Fibroblast of the aortic adventitia (primary cell): ENCODE data around the gene PCIF1. TPM values are rescaled to one million over a fixed set of nuclear protein-coding genes. Genes with fewer than 3 reads are reported as not detected.

Experiments
- DNase-seq: peaks from one replicate; pipeline ENCODE4 v3.0.0-alpha.2; 2010; ENCODE audit warnings: low read depth
- H3K4me3 ChIP-seq: 2 replicates; pipeline ENCODE4 v1.5.1; 2011; ENCODE audit warnings: low read depth, mild to moderate bottlenecking, control low read depth, low read length, moderate library complexity
- CTCF ChIP-seq: IDR thresholded peaks from 2 replicates; pipeline ENCODE4 v1.5.1; 2011; ENCODE audit warnings: mild to moderate bottlenecking, low read length, control low read depth, inconsistent platforms; ENCODE audit not compliant: insufficient read depth
- total RNA-seq: library from RNA; depleted of rRNA; stranded (reverse); fragments of >200 nt; gene quantifications from 2 replicates; pipeline ENCODE4 v1.2.3, GENCODE V29; 2012; ENCODE audit warnings: low replicate concordance

Gene PCIF1
- total RNA-seq, 1 donor, result 15.9 TPM

GRCh38 chr20:45911486-45912343, 22.8 kb upstream of the PCIF1 start, which contains the start of gene PLTP:
Gene PLTP, minus strand, starts transcription at chr20:45912155. Its CDS starts 703 bp downstream, at chr20:45911452.
- peak within 1 kb of the TSS; percentile 67 for H3K4me3 ChIP-seq
- peak; percentile 59 for DNase-seq
- no peak for TF ChIP-seq CTCF

GRCh38 chr20:45912344-45912682, 22.2 kb upstream of the PCIF1 start:
- no peak for TF ChIP-seq CTCF
- no peak for DNase-seq
- peak overlapping the region; percentile 67 for H3K4me3 ChIP-seq

- no peak for DNase-seq
- no peak overlapping the region for H3K4me3 ChIP-seq
- no peak for TF ChIP-seq CTCF
These were observed 21.4 kb upstream of the PCIF1 start for GRCh38 chr20:45913116-45913515.

GRCh38 chr20:45917790-45918141, 16.7 kb upstream of the PCIF1 start:
- DNase-seq, result peak; percentile 61
- no peak overlapping the region for H3K4me3 ChIP-seq
- no peak for TF ChIP-seq CTCF

- no peak for TF ChIP-seq CTCF
- H3K4me3 ChIP-seq, result no peak overlapping the region
- peak; percentile 26 for DNase-seq
These were observed 16.2 kb upstream of the PCIF1 start for GRCh38 chr20:45918182-45918737.

- no peak overlapping the region for H3K4me3 ChIP-seq
- DNase-seq, result peak; percentile 28
- no peak for TF ChIP-seq CTCF
These were observed 15.5 kb upstream of the PCIF1 start for GRCh38 chr20:45918779-45919537.
